Esophagus muscularis mucosa (tissue), 4 donors: ENCODE data around the gene AATK.

Source experiments
- EP300 ChIP-seq: sonication (generic); formaldehyde crosslinking; IDR thresholded peaks from one replicate; pipeline ENCODE4 v1.6.1; 2017; ENCODE audit warnings: antibody characterized with exemption
- POLR2AphosphoS5 ChIP-seq, 2 donors: sonication (generic); formaldehyde crosslinking; IDR thresholded peaks; one replicate each; pipeline ENCODE4 v1.6.1; 2017; ENCODE audit warnings: antibody characterized with exemption in 2 of 2
- TF ChIP-seq, protein P1 (sequence below), 3 experiments: fragments of 200-600 bp in 2 of 3; fragments of 450-650 bp in 1 of 3; sonication (generic) in 2 of 3; IDR thresholded peaks; one replicate each; pipeline ENCODE4 v1.5.1; 2017 to 2019; ENCODE audit warnings: antibody characterized with exemption in 3 of 3, mild to moderate bottlenecking in 2 of 3, moderate library complexity in 1 of 3

DNA sequence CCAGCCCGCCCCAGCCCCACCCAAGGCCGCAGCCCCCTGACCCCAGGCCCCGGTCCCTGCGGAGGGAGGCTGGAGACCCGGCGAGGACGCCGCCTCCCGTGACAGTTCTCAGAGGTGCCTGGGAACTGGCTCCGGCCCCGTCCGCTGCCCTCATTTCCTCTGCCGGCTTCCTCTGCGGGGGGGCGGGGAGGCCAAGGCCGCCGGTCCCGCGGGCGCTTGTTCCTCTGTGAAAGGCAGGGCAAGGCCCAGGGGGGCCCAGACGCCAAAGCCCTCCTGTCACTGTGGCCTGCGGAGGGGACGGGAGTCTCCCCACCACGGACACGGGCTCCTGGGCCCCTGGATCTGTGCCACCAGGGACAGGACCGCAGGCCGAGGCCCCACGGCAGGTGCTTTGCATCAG lies 5.7 kb downstream of the AATK start:
- TF ChIP-seq, protein P1, sequence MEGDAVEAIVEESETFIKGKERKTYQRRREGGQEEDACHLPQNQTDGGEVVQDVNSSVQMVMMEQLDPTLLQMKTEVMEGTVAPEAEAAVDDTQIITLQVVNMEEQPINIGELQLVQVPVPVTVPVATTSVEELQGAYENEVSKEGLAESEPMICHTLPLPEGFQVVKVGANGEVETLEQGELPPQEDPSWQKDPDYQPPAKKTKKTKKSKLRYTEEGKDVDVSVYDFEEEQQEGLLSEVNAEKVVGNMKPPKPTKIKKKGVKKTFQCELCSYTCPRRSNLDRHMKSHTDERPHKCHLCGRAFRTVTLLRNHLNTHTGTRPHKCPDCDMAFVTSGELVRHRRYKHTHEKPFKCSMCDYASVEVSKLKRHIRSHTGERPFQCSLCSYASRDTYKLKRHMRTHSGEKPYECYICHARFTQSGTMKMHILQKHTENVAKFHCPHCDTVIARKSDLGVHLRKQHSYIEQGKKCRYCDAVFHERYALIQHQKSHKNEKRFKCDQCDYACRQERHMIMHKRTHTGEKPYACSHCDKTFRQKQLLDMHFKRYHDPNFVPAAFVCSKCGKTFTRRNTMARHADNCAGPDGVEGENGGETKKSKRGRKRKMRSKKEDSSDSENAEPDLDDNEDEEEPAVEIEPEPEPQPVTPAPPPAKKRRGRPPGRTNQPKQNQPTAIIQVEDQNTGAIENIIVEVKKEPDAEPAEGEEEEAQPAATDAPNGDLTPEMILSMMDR (IDR thresholded peaks at IDR 0.05): no peak
- TF ChIP-seq POLR2AphosphoS5 (IDR thresholded peaks at IDR 0.05) (peak; percentile 8 to 18), EP300 (no peak)
